HG02610 (cell line): ENCODE results near the gene AIP.
"Not testable (repeated sequence)": the region's sequence is repeated elsewhere in the genome, so short reads cannot be mapped to it uniquely, and the experiment has no call there.

Source experiments
- ATAC-seq: cut with Tn5 transposase; IDR thresholded peaks from one replicate; pipeline ENCODE4 v1.9.1; 2021; ENCODE audit warnings: mild to moderate bottlenecking, moderate library complexity; ENCODE audit not compliant: unreplicated experiment

The AIP gene

DNA sequence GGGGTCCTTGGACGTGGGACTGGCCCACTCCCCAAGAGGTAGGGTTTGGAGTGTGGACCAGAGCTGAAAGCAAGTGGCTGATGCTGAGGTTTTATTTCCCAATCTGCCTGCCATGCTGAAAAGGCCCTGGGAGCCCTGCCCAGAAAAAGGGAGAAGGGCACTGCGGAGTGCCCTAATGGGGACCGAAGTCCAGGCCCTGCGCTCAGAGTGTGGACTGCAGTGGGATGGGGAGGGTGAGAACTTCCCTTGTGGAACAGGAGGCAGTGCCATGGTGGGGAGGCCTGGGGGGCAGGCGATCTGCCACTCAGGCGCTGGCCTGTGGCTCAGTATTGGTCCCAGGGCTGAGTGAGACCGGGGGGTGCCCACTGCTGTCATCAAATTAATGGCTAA lies 34.6 kb upstream of the AIP start:
- ATAC-seq: no peak

DNA sequence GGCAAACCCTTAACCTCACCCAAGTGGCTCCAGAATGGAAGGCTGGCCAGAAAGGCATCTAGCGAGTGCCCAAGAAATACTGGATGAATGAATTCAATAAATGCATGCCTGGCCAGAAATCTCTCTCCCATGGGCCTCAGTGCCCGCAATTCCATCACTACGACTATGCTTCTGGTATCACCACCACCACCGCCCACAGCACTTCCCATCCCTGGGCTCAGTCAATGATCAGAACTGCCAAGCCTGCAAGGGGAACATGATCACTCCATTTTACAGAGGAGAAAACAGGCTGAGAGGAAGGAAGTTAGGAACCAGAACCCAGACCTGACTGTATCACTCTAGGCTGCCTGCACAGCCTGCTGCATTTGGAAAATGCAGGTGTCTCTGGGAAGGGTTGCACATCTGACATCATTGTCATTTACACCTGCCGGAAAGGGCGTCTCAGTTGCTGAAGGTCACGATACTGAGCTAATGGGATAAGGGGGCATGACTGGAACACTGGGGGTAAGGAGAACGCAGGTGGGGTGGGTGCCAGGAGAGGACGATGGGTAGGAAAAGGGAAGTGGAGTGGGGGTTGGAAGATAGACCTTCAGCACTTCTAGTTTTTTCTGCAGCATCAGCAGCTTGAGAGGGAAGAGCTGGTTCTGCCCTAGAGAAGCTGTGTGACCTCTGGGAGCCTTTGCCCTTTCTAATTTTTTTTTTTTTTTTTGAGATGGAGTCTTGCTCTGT lies 33.5 kb upstream of the AIP start:
- ATAC-seq: no peak

- ATAC-seq: no peak
Measured at GRCh38 chr11:67450796-67451657, 31.8 kb upstream of the AIP start.

GRCh38 chr11:67451658-67451976 lies 31.2 kb upstream of the AIP start:
- no peak for ATAC-seq

GRCh38 chr11:67452141-67452952 lies 30.5 kb upstream of the AIP start, which contains the start of gene GPR152:
Gene GPR152 (minus strand): TSS chr11:67452729. CDS start chr11:67452724, 5 bp downstream.
- ATAC-seq: no peak

DNA sequence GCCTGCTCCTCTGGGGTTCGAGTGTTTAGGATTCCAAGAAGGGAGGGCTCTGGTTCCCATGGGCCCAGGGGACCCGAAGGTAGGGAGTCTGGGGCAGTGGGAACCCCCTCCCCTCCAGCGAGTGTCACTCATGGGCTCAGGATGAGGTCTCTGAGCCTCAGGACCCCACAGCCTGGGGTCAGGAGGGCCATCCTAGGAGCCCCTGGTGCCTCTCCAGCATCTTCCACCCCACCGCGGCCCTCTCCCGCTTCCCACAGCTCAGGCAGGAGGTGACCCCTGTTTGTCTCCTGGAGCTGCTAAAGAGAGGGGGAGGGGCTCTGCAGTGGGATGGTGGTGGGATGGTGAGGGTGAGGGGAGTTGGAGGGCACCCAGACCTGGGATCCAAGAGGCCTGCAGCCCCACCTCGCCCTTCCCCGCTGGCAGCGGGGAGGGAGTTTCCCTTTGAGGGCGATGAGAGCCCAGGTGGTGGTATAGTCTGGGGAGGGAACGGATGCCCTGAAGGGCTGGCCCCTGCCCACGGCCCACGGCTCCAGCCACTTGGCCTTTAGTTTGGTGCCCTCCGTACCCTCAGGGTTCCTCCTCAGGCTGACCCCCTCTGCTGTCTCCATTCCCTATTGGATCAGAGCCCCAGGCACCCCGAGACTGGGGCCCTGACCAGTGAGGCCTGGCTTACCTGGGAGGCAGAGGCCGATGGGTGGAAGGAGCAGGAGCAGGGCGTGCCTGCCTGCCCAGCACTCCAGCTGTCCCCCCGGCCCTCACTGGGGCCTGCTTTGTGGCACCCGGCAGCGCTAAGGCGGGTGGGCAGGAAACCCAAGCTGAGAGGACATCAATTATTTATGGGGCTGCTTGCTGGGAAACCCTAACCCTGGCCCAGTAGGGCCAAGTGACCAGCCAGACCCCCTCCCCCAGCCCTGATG lies 28.8 kb upstream of the AIP start:
- no peak for ATAC-seq

- no peak for ATAC-seq
Measured at GRCh38 chr11:67455054-67455453, 27.8 kb upstream of the AIP start, which contains the start of gene CABP4. Gene CABP4 (plus strand): TSS chr11:67455354. CDS start chr11:67455424, 70 bp downstream.

- no peak for ATAC-seq
Measured at GRCh38 chr11:67456068-67456705, 26.6 kb upstream of the AIP start.

- ATAC-seq: no peak
Measured at GRCh38 chr11:67457453-67457852, 25.4 kb upstream of the AIP start.

GRCh38 chr11:67458266-67458665 lies 24.6 kb upstream of the AIP start:
- no peak for ATAC-seq

DNA sequence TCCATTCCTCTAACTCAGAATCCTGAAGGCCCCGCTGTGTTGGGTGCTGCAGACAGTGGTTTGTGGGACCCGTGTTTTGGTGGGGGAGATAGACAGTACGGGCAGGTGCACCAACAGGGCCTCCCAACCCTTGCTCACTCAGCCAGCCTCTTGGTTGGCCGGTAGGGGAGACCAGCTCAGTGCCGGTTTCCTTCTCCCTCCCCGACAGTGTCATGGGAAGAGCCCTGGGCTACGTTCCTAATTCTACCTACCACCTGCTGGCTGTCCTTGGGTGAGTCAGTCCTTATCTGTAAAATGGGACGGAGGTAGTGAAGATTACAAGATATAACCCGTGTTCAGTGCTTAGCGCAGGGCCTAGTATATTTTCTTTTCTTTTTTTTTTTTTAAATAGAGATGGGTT lies 19.6 kb upstream of the AIP start:
- no peak for ATAC-seq

- ATAC-seq: no peak
Measured at GRCh38 chr11:67463680-67464410, 19.0 kb upstream of the AIP start.

GRCh38 chr11:67464411-67465188 lies 18.2 kb upstream of the AIP start:
- peak; percentile 61 for ATAC-seq

GRCh38 chr11:67465189-67465510 lies 17.7 kb upstream of the AIP start:
- no peak for ATAC-seq

- ATAC-seq: not testable (repeated sequence)
Measured at GRCh38 chr11:67465530-67465929, 17.3 kb upstream of the AIP start.

DNA sequence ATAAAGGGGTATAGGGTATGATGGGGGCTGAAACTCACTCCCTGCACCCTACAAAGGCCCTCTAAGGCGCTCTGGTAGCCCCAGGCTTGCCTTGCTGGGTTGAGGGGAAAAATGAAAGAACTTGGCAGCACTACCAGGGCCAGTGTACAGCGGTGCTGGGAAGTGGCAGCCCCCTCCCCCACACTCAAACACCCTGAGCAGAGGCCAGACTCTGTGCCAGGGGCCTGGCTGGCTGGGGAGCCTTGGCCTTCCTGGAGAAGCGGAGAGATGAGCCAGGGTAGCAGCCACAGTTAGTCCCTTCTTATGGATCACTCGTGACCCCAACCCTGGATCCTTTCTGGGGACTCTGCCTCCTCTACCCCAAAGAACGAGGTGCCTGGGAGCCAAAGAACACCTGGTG lies 16.5 kb upstream of the AIP start:
- no peak for ATAC-seq

DNA sequence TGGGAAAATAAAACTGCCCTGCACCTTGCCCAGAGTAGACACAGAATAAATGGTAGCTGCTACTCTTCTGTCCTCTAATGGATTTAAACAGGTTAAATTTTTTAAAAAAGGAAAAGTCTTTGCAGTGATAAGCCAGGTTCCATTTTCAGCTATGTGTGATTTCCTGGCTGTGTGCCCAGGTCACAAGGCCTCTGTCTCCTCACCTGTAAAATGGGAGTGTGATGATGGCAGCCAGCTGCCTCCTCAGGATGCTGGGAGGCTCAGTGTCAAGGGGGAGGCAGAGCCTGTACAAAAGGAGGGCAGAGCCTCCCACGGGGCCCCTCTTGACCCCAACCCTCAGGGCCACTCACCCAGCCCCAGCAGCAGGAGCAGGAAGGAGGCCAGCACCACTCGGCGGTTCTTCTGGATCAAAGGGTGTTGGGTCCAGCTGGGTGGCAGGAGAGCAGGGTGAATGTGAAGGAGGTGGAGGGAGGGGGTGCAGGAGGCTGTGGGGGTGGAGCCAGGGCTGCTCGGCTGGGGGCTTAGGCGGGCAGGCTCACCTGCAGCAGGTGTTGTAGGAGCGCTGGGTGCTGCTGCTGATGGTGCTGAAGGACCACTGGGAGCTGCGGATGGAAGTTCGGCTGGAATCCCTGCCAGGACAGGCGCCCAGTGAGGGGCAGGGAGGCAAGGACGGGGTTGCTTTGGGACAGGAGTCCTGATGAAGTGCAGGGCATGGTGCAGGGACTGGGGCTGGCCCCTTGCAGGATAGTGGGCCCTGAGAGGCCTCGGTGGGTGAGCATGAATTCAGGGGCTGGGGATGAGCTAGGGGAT lies 15.7 kb upstream of the AIP start:
- no peak for ATAC-seq

- no peak for ATAC-seq
Measured at GRCh38 chr11:67468056-67468455, 14.8 kb upstream of the AIP start.
